Activated naive CD8-positive, alpha-beta T cell treated with anti-CD3 and anti-CD28 coated beads for 36 hours (primary cell): Measurements from ENCODE around the gene SLC29A1. TPM values are rescaled to one million over a fixed set of nuclear protein-coding genes. Genes with fewer than 3 reads are reported as not detected.

Experiments used
- DNase-seq: peaks from one replicate; pipeline ENCODE4 v3.0.0; 2021
- H3K27ac Mint-ChIP-seq: one replicate; pipeline ENCODE4 v1.8.0; 2022; ENCODE audit warnings: mild to moderate bottlenecking, moderate library complexity, mixed read lengths
- H3K27me3 Mint-ChIP-seq: one replicate; pipeline ENCODE4 v1.8.0; 2022; ENCODE audit warnings: mild to moderate bottlenecking, mixed read lengths
- H3K36me3 Mint-ChIP-seq: one replicate; pipeline ENCODE4 v1.8.0; 2021; ENCODE audit warnings: mild to moderate bottlenecking, mixed read lengths
- H3K4me1 Mint-ChIP-seq: one replicate; pipeline ENCODE4 v1.8.0; 2021; ENCODE audit warnings: mixed read lengths
- H3K4me3 Mint-ChIP-seq: one replicate; pipeline ENCODE4 v1.8.0; 2022; ENCODE audit warnings: mild to moderate bottlenecking, moderate library complexity, mixed read lengths
- H3K9me3 Mint-ChIP-seq: one replicate; pipeline ENCODE4 v1.8.0; 2022; ENCODE audit warnings: mixed read lengths
- total RNA-seq, 2 experiments: library from RNA; stranded (reverse); gene quantifications; one replicate each; pipeline ENCODE4 v1.2.3, GENCODE V29; 2021

Gene SLC29A1
- total RNA-seq, 2 experiments from 2014 or later, result 92.5 to 102 TPM

DNA sequence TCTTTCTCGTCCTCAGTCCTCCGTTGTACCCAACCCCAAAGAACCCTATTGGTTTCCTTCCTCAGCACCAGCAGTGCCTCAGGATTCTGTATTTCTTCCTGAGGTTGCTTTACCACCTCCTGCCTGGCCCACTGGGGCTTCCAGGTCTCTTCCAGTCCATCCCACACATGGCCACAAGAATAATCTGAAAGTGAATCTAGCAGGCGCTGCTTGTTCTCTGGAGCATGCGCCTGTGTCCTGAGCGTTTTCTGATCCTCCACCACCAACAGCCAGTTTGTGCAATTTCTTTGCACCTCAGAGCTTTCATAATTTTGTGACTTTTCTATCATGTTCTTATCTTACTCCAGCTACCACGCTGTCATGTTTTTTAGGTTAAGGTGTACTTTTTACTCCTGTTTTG is 11.9 kb downstream of the SLC29A1 start:
- H3K27me3 Mint-ChIP-seq, result no peaks in the 10 kb centered on the region
- no peak overlapping the region for H3K27ac Mint-ChIP-seq
- H3K4me1 Mint-ChIP-seq, result peaks cover 15% of the 10 kb centered on the region
- DNase-seq, result no peak
- H3K4me3 Mint-ChIP-seq, result no peak overlapping the region
- H3K9me3 Mint-ChIP-seq, result no peaks in the 10 kb centered on the region
- peaks cover 29% of the 10 kb centered on the region for H3K36me3 Mint-ChIP-seq

DNA sequence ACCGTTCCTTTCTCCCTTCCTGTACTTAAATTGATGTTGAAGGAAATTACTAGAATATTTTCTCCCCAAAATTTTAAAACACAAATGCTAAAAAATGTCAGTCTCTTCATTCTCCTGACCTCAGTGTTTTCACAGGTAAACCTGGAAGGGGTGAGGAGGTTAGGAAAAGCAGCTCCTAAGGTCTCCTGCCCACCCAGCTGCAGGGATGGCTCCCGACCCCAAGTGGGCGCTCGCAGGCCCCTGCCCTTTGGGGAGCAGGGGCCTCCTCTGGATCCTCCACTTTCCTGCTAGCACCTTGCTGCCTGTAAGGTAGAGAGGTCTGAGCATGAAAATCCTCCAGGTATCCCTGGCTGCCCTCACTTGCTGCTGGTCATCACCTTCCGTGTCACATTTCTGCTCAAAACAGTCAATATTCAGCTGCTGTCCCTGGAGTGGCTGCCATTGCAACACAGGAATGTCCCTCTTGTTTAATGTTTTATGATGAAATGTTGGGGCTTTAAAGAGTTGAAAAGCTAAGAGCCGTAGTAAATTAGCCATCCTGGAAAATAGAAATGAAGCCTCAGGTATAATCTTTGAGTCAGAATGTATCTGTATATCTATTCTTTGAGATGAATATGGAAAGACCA is 12.6 kb downstream of the SLC29A1 start:
- H3K27me3 Mint-ChIP-seq, result no peaks in the 10 kb centered on the region
- no peak overlapping the region for H3K4me3 Mint-ChIP-seq
- no peak overlapping the region for H3K27ac Mint-ChIP-seq
- peaks cover 15% of the 10 kb centered on the region for H3K4me1 Mint-ChIP-seq
- no peak for DNase-seq
- H3K36me3 Mint-ChIP-seq, result peaks cover 21% of the 10 kb centered on the region
- no peaks in the 10 kb centered on the region for H3K9me3 Mint-ChIP-seq

DNA sequence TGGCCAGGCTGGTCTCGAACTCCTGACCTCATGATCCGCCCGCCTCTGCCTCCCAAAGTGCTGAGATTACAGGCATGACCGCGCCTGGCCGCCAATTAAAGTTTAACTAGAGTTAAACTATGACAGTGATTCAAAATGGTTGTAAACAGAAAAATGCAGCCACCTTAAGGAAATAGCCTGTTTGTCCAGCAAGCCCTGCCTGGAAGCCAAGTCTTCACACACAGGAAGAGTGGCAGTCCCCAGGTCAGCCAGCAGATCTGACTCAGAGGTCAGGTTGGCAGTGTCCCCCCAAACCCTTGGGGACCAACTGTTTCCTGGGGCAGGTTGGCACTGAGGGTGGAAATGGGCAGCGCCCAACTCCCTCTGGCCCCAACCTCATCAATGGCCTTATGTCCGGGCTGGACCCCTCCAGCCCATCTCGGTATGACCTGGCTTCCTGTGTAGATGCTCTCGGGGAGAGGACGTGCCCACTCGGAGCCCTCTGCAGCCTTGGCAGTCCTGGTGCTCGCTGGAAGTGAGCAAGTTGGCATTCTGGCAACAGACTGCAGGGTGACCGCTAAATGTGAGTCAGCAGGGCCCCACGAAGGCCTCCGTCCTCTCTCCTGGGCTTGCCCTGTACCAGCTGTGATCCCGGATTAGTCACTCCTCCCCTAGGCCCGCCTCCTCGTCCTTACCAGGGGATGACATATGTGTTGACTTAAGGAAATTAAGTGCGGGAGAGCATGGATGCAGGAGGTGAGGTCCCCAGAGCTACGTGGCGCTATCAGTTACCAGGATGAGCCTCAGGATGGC is 13.8 kb downstream of the SLC29A1 start:
- peak; percentile 70 for DNase-seq
- Mint-ChIP-seq H3K36me3 (peaks cover 14% of the 10 kb centered on the region), H3K27me3 (no peaks in the 10 kb centered on the region), H3K4me3 (peak overlapping the region; percentile 82), H3K4me1 (peaks cover 15% of the 10 kb centered on the region), H3K27ac (peak overlapping the region; percentile 90), H3K9me3 (no peaks in the 10 kb centered on the region)

DNA sequence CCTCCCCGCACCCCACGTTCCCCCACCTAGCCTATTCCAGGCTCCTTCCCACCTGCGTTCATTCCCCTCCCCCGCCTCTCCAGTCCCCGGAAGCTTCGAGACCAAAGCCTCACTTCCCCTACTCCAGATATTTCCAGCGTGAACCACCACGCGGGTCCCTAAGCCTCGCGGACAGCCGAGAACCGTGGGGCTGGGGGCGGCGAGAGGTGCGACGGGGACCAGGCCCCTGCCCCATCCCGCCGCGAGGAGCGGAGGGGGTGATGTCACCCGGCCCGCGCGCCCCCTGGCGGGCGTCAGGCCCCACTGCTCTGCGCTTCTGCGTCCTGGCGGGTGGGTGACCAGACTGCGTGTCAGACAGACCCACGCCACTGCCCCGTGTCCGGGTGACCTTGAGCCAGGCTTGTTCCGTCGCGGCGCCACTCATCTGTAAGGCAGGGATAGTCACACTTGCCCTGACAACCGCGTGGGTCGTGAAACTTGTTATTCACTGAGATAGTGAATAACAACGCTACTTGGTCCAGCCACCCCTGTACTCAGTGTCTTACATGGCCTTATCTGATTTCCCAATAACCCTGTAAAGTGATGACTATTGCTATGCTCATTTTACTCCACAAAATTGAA is 14.5 kb downstream of the SLC29A1 start:
- Mint-ChIP-seq H3K27me3 (no peaks in the 10 kb centered on the region), H3K27ac (peak overlapping the region; percentile 90), H3K4me1 (peaks cover 15% of the 10 kb centered on the region), H3K9me3 (no peaks in the 10 kb centered on the region), H3K36me3 (peaks cover 14% of the 10 kb centered on the region), H3K4me3 (peak overlapping the region; percentile 82)
- peak; percentile 84 for DNase-seq

DNA sequence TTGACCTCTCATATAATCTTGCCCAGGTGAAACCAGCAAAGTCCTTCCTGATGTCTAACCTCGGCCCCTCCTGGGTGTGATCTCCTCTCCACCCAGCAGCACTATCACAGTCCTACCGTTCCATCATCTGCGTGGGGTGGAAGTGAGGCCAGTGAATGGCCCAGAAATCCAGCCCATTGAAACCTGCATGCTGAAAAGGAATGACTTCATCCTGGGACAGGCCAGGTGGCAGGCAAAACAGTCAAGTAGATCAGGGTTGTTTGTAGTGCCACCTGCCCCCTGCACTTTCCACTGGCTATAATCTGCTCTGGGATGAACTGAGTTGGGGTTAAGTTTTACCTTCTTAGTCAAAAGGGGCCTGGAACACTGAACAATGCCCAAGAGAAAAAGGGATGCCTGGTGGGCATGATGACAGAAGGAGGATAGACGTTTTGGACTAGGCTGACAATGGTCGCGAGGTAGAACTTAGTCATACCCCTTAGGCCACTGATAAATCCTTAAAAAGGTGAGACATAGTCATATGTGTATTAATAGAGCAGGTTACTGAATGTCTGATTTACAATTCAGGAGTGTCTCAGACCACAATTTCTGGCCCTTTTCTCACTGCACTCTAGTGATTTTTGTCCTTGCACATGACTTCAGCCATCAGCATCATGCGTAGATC is 15.4 kb downstream of the SLC29A1 start:
- DNase-seq, result no peak
- H3K36me3 Mint-ChIP-seq, result peaks cover 9% of the 10 kb centered on the region

GRCh38 chr6:44243345-44243744 is 19.9 kb downstream of the SLC29A1 start:
- H3K36me3 Mint-ChIP-seq, result peaks cover 16% of the 10 kb centered on the region
- H3K4me1 Mint-ChIP-seq, result peaks cover 18% of the 10 kb centered on the region
- H3K27ac Mint-ChIP-seq, result no peak overlapping the region
- H3K9me3 Mint-ChIP-seq, result no peaks in the 10 kb centered on the region
- peaks cover 15% of the 10 kb centered on the region for H3K27me3 Mint-ChIP-seq
- no peak overlapping the region for H3K4me3 Mint-ChIP-seq
- no peak for DNase-seq

More for the DNA sequence above, 15.4 kb downstream of the SLC29A1 start:
- no peaks in the 10 kb centered on the region for H3K9me3 Mint-ChIP-seq
- peaks cover 11% of the 10 kb centered on the region for H3K4me1 Mint-ChIP-seq
- no peaks in the 10 kb centered on the region for H3K27me3 Mint-ChIP-seq
- H3K27ac Mint-ChIP-seq, result peak overlapping the region; percentile 34
- H3K4me3 Mint-ChIP-seq, result no peak overlapping the region

DNA sequence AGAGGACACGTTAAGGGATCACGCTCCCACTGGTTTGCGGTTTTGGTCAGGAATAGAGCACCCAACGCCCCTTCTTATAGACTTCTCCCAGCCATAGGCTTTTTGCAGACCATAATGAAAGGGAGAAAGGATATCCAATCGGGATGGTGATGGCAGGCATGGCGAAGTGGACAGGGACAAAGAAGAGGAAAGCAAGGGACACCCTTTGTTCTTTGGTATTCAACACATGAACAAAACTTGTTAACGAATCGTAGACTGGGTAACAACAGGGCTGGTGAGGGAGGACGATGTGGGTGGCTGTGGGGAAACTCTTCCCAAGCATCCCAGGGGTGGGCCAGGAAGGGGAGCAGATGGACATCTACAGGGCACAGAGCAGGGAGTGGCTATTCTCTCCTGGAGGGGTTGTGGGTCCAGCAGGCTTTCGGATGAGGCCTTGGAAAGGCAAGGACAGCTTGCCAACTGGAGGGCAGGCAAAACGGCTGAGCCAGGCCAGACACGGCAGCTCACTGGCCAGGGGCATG is 22.1 kb downstream of the SLC29A1 start:
- Mint-ChIP-seq H3K27me3 (peaks cover 19% of the 10 kb centered on the region), H3K4me3 (peak overlapping the region; percentile 97), H3K9me3 (no peaks in the 10 kb centered on the region), H3K27ac (peak overlapping the region; percentile 100), H3K36me3 (peaks cover 37% of the 10 kb centered on the region), H3K4me1 (peaks cover 36% of the 10 kb centered on the region)
- DNase-seq, result peak; percentile 9

DNA sequence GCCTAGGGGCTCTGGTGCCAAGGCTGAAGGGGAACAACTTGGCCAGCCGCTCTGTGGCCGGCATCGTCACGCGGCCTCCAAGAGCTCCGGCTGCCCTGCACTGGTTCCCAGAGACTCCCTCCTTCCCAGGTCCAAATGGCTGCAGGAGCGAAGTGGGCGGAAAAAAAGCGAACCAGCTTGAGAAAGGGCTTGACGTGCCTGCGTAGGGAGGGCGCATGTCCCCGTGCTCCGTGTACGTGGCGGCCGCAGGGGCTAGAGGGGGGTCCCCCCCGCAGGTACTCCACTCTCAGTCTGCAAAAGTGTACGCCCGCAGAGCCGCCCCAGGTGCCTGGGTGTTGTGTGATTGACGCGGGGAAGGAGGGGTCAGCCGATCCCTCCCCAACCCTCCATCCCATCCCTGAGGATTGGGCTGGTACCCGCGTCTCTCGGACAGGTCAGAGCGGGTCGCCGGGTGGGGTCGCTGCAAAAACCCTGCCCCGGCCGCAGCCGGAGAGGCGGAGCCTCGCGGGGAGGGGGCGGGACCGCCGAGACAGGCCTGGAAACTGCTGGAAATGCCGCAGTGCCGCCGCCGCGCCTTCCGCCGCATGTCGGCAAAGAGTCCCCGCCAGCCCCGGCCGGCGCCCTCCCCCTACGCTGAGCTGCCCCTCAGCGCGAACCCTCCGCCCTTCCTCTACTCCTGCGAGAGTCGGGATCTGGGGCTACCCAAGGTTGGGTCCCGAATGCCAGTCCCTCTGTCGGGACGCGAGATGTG is 22.7 kb downstream of the SLC29A1 start:
- Mint-ChIP-seq H3K4me1 (peaks cover 42% of the 10 kb centered on the region), H3K9me3 (no peaks in the 10 kb centered on the region), H3K27ac (peak overlapping the region; percentile 100), H3K36me3 (peaks cover 44% of the 10 kb centered on the region), H3K27me3 (peaks cover 19% of the 10 kb centered on the region), H3K4me3 (peak overlapping the region; percentile 97)
- peak; percentile 92 for DNase-seq

DNA sequence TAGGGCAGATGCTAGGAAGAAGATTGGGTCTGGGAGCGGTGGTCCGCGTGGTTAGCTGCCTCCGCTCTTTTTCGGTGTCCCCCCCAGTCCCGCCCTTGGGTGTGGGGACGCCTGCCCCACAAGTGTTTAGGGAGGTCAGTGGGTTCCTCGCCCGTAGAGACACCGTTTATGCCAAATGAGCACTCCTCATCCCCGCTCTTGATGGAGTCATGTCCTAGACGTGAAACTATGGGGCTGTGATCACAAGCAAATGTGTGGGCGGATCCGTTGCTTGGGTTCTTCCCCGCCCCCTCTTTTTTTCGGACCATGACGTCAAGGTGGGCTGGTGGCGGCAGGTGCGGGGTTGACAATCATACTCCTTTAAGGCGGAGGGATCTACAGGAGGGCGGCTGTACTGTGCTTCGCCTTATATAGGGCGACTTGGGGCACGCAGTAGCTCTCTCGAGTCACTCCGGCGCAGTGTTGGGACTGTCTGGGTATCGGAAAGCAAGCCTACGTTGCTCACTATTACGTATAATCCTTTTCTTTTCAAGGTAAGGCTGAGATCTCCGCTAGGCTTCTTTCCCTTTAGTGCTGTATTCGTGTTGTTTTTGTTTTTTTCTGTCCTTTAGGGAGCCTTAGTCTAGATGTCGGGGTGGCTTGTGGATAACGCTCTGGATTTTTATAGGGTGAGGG is 23.4 kb downstream of the SLC29A1 start, which contains the start of gene HSP90AB1:
HSP90AB1 (plus strand) TSS at position 439 of the 675 bp plus-strand sequence. CDS start 1,529 bp downstream, outside the sequence.
- Mint-ChIP-seq H3K36me3 (peaks cover 51% of the 10 kb centered on the region), H3K27ac (peak within 1 kb of the TSS; percentile 100), H3K9me3 (no peaks in the 10 kb centered on the region), H3K27me3 (peaks cover 19% of the 10 kb centered on the region), H3K4me1 (peaks cover 48% of the 10 kb centered on the region), H3K4me3 (peak within 1 kb of the TSS; percentile 97)
- peak; percentile 95 for DNase-seq

DNA sequence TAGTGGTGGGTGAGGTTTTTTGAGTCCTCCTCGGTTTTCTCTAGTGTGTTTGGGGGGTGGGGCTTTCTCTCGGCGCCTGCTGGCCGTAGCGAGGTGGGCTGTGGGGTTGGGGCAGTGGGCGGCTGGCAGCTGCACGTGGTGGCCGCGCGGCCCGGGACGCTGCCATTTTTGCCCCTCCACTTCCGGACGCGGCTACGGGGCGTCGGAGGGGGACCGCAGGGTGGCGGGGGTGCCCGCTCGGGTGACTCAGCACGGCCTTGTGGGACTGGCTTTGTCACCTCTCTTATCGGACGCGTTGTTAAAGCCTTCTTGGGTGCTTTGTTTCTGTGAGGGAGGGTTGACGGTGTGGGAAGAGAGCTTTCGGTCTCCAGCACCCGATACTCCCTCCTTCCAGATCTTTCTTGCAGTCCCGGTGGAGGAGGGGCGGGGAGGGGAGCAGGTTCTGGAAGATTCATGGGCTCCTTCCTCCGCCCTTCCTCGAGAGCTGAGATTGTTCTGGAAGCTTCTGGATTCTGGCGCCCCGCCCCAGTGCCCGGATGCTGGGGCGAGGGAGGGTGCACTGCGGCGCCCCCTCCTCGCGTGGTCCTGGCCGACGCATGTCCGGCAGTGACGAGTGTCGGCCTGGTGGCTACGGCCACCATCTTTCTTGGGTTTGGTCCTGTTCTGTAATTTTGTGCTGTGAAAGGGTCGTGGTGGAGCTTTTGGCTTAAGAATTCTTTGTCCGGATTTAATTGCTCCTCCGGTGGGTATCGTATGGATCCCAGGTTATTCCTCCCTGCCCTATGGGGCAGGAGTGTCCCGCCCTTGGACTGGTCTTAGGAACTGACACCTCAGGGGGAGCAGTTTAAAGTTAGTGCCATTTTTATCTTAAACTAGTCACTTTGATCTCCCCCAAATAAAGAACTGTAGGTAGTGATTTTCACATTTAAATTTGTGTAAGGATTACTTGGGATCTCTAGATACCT is 24.2 kb downstream of the SLC29A1 start:
- H3K36me3 Mint-ChIP-seq, result peaks cover 59% of the 10 kb centered on the region
- peak overlapping the region; percentile 97 for H3K4me3 Mint-ChIP-seq
- peaks cover 55% of the 10 kb centered on the region for H3K4me1 Mint-ChIP-seq

GRCh38 chr6:44248579-44248978 is 25.2 kb downstream of the SLC29A1 start:
- no peak for DNase-seq
- Mint-ChIP-seq H3K9me3 (no peaks in the 10 kb centered on the region), H3K36me3 (peaks cover 69% of the 10 kb centered on the region), H3K4me1 (peaks cover 65% of the 10 kb centered on the region), H3K27me3 (peaks cover 19% of the 10 kb centered on the region), H3K4me3 (peak overlapping the region; percentile 97), H3K27ac (peak overlapping the region; percentile 100)

More for the DNA sequence above, 24.2 kb downstream of the SLC29A1 start:
- peak overlapping the region; percentile 100 for H3K27ac Mint-ChIP-seq
- H3K9me3 Mint-ChIP-seq, result no peaks in the 10 kb centered on the region
- peaks cover 19% of the 10 kb centered on the region for H3K27me3 Mint-ChIP-seq
- DNase-seq, result peak; percentile 86

GRCh38 chr6:44249082-44249748 is 25.8 kb downstream of the SLC29A1 start:
- H3K9me3 Mint-ChIP-seq, result no peaks in the 10 kb centered on the region
- no peak for DNase-seq
- peaks cover 19% of the 10 kb centered on the region for H3K27me3 Mint-ChIP-seq
- H3K36me3 Mint-ChIP-seq, result peaks cover 74% of the 10 kb centered on the region
- peaks cover 67% of the 10 kb centered on the region for H3K4me1 Mint-ChIP-seq
- H3K27ac Mint-ChIP-seq, result peak overlapping the region; percentile 100
- H3K4me3 Mint-ChIP-seq, result peak overlapping the region; percentile 97
